Smooth muscle cell (in vitro differentiated cells): ENCODE data around the gene LRCH1. TPM values are rescaled to one million over a fixed set of nuclear protein-coding genes. Genes with fewer than 3 reads are reported as not detected.

Source experiments
- DNase-seq: peaks from one replicate; lab custom pipeline; 2025; ENCODE audit not compliant: unreplicated experiment; lab: John Stamatoyannopoulos, UW
- H2AFZ ChIP-seq: fragments of 200-600 bp; sonication (generic); 2 replicates; pipeline ENCODE4 v1.6.0; 2016; ENCODE audit warnings: antibody characterized with exemption, low read depth, mild to moderate bottlenecking
- H3F3A ChIP-seq: fragments of 200-600 bp; sonication (generic); 2 replicates; pipeline ENCODE4 v1.6.0; 2017; ENCODE audit warnings: antibody characterized with exemption, low read depth
- H3K27ac ChIP-seq: fragments of 200-600 bp; sonication (generic); 2 replicates; pipeline ENCODE4 v1.5.1; 2016; ENCODE audit warnings: low read depth, mild to moderate bottlenecking
- H3K27me3 ChIP-seq: fragments of 200-600 bp; sonication (generic); 2 replicates; pipeline ENCODE4 v1.6.1; 2016; ENCODE audit warnings: low read depth, mild to moderate bottlenecking
- H3K36me3 ChIP-seq: fragments of 200-600 bp; sonication (generic); 2 replicates; pipeline ENCODE4 v1.5.1; 2016; ENCODE audit warnings: low read depth
- H3K4me1 ChIP-seq: fragments of 200-600 bp; sonication (generic); 2 replicates; pipeline ENCODE4 v1.5.1; 2016; ENCODE audit warnings: low read depth
- H3K4me2 ChIP-seq: fragments of 200-600 bp; sonication (generic); 2 replicates; pipeline ENCODE4 v1.6.0; 2016; ENCODE audit warnings: mild to moderate bottlenecking
- H3K4me3 ChIP-seq: fragments of 200-600 bp; sonication (generic); 2 replicates; pipeline ENCODE4 v1.5.1; 2016; ENCODE audit warnings: mild to moderate bottlenecking
- H3K79me2 ChIP-seq: fragments of 200-600 bp; sonication (generic); 2 replicates; pipeline ENCODE4 v1.6.0; 2016; ENCODE audit warnings: low read depth, mild to moderate bottlenecking
- H3K9ac ChIP-seq: fragments of 200-600 bp; sonication (generic); 2 replicates; pipeline ENCODE4 v1.6.0; 2016; ENCODE audit warnings: low read depth
- H3K9me3 ChIP-seq: fragments of 200-600 bp; sonication (generic); replicated peaks from 2 replicates; pipeline ENCODE4 v1.5.1; 2016; ENCODE audit warnings: low read depth
- H4K20me1 ChIP-seq: fragments of 200-600 bp; sonication (generic); 2 replicates; pipeline ENCODE4 v1.6.0; 2016; ENCODE audit warnings: low read depth
- whole genome bisulfite sequencing: methylation state at CpG from one replicate; pipeline ENCODE4 v1.1.7; 2016; ENCODE audit warnings: low lambda C conversion rate; 5-methylcytosine and 5-hydroxymethylcytosine counted together
- polyA plus RNA-seq: library from polyadenylated mRNA; unstranded; fragments of >200 nt; fragmentation: Nextera tagmentation; extraction: Ambion mirVana; gene quantifications from 2 replicates; pipeline ENCODE4 v1.2.1, GENCODE V29; 2016
- total RNA-seq: library from RNA; depleted of rRNA; stranded (reverse); fragments of >200 nt; gene quantifications from 2 replicates; pipeline ENCODE4 v1.2.3, GENCODE V29; 2014
- TF ChIP-seq, protein P1 (sequence below): fragments of 200-600 bp; sonication (generic); IDR thresholded peaks from 2 replicates; pipeline ENCODE4 v1.5.1; 2017; ENCODE audit warnings: borderline replicate concordance, mild to moderate bottlenecking, antibody characterized with exemption; ENCODE audit not compliant: insufficient read depth, poor library complexity, severe bottlenecking

The LRCH1 gene
- total and polyA plus RNA-seq, 2 experiments from 2014 or later, result 9.4 to 27.7 TPM

DNA sequence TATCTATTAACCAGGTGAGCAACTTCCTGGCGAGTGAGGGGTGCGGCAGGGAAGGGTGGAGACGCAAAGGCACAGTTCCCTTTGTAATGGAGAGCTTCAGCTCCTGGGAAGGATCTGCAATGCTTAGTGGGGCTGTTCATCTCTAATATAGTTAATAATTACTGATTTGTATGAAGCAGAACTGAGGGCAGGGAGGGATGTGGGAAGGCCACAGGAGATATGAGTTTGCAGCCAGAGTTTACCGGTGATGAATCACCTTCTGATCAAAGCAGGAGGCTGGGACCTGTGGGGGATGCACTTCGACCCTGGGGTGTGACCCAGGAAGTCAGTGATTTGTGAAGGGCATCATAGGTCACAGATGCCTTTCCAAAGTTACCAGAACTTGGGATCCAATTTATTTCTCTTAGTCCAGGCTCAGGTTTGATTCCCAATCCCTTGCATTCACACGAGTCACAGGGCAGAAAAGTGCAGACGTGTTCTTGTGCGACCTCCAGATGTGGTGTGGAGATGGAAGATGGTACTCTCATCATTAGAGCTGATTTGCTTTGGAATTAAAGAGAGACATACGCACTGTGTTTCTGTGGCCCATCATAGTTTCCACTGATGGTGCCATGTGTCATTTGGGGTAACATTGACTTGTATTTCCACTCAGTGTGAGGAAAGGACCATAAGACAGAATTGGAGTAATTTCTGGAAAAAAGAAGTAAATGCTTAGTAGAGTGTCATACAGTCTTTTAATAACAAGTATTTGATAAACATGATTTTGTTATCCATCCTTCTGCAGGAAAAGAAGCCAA lies 55.0 kb downstream of the LRCH1 start:
- no peaks in the 10 kb centered on the region for H3K27me3 ChIP-seq
- H3K36me3 ChIP-seq, result no peaks in the 10 kb centered on the region
- H3K4me2 ChIP-seq, result peak overlapping the region; percentile 46
- TF ChIP-seq, protein P1, sequence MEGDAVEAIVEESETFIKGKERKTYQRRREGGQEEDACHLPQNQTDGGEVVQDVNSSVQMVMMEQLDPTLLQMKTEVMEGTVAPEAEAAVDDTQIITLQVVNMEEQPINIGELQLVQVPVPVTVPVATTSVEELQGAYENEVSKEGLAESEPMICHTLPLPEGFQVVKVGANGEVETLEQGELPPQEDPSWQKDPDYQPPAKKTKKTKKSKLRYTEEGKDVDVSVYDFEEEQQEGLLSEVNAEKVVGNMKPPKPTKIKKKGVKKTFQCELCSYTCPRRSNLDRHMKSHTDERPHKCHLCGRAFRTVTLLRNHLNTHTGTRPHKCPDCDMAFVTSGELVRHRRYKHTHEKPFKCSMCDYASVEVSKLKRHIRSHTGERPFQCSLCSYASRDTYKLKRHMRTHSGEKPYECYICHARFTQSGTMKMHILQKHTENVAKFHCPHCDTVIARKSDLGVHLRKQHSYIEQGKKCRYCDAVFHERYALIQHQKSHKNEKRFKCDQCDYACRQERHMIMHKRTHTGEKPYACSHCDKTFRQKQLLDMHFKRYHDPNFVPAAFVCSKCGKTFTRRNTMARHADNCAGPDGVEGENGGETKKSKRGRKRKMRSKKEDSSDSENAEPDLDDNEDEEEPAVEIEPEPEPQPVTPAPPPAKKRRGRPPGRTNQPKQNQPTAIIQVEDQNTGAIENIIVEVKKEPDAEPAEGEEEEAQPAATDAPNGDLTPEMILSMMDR, result no peak
- 71% methylated on average over 9 of the region's 9 CpGs for WGBS
- H2AFZ ChIP-seq, result no peak overlapping the region
- H3K79me2 ChIP-seq, result peaks cover 98% of the 10 kb centered on the region
- H3K27ac ChIP-seq, result no peak overlapping the region
- H3F3A ChIP-seq, result no peaks in the 10 kb centered on the region
- H3K9ac ChIP-seq, result no peak overlapping the region
- no peak overlapping the region for H3K4me3 ChIP-seq
- H3K4me1 ChIP-seq, result no peaks in the 10 kb centered on the region
- peaks cover 86% of the 10 kb centered on the region for H4K20me1 ChIP-seq
- H3K9me3 ChIP-seq, result no peaks in the 10 kb centered on the region
- no peak for DNase-seq

DNA sequence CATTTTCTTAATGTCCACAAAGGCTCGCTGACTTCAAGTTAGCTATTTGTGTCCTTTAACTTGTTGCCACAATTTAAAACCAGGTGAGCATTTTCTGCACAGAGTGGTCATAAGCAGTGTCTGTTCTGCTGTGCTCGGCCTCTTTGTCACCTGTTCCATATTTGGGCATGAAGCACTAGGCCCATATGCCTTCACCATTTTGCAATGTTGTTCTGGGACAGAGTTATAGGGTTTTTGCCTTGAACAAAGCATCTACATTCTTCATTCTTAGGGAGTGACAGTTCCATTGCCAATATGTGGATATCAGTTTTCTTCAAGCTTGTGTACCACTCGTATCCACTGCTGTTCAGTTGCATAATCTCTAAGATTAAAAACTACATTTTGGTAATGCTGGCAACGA lies 56.1 kb downstream of the LRCH1 start:
- H3K36me3 ChIP-seq, result no peaks in the 10 kb centered on the region
- no peak overlapping the region for H3K27ac ChIP-seq
- H4K20me1 ChIP-seq, result peaks cover 84% of the 10 kb centered on the region
- no peak overlapping the region for H2AFZ ChIP-seq
- no peak overlapping the region for H3K9ac ChIP-seq
- no peaks in the 10 kb centered on the region for H3K27me3 ChIP-seq
- no peak for DNase-seq
- no peak overlapping the region for H3K4me2 ChIP-seq
- no peaks in the 10 kb centered on the region for H3K9me3 ChIP-seq
- H3K4me1 ChIP-seq, result no peaks in the 10 kb centered on the region
- H3F3A ChIP-seq, result no peaks in the 10 kb centered on the region
- H3K4me3 ChIP-seq, result no peak overlapping the region
- TF ChIP-seq, protein P1, result no peak
- WGBS, result 79% methylated on average over 4 of the region's 4 CpGs
- H3K79me2 ChIP-seq, result peaks cover 98% of the 10 kb centered on the region

DNA sequence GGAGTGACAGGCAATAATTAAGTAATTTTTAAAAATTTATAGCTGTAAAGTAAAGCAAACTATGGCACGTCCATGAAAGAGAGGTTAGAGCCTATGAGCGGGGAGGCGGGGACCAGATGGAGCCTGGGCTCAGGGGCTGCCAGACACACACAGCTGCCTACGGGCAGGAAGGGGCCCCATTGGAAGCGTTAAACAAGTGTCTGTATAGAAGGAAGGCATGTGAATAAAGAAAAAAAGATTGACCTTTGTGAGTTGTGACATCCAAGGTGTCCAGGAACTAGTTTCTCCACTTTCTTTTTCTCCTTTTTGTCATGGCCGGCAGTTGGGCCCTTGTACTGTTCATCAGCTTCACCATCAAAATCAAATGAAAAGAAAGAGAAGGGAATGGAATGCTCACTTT lies 56.8 kb downstream of the LRCH1 start:
- Histone ChIP-seq H3K4me2 (no peak overlapping the region), H2AFZ (no peak overlapping the region), H3K27ac (peak overlapping the region; percentile 30), H3K9me3 (no peaks in the 10 kb centered on the region), H3K9ac (no peak overlapping the region), H3K36me3 (no peaks in the 10 kb centered on the region), H4K20me1 (peaks cover 77% of the 10 kb centered on the region), H3F3A (no peaks in the 10 kb centered on the region), H3K4me3 (no peak overlapping the region), H3K27me3 (no peaks in the 10 kb centered on the region), H3K4me1 (no peaks in the 10 kb centered on the region), H3K79me2 (peaks cover 98% of the 10 kb centered on the region)
- TF ChIP-seq, protein P1, result no peak
- DNase-seq, result no peak
- WGBS, result 72% methylated on average over 6 of the region's 6 CpGs

DNA sequence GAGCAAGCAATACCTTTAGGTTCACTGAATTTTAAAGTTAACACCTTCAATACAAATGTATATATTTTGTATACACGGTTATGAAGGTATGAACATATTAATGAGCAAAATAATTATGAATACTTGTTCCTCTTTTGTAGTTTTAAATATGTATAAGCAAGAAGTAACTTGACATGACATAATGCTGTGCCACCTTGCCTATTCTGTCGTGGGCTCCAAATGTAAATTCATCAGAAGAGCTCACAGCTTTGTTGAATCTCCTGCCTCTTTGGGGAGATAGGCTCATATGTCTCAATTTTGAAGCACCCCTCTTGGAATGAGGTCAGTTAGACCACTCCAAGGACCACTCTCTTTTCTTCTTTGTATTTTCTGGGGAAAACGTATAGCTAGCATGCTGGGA lies 59.3 kb downstream of the LRCH1 start:
- Histone ChIP-seq H3K36me3 (no peaks in the 10 kb centered on the region), H3K9ac (no peak overlapping the region), H3K27me3 (no peaks in the 10 kb centered on the region), H3K9me3 (no peaks in the 10 kb centered on the region), H3K27ac (no peak overlapping the region), H2AFZ (no peak overlapping the region), H3F3A (no peaks in the 10 kb centered on the region), H4K20me1 (peaks cover 57% of the 10 kb centered on the region), H3K4me2 (no peak overlapping the region), H3K4me1 (peaks cover 13% of the 10 kb centered on the region), H3K79me2 (peaks cover 92% of the 10 kb centered on the region), H3K4me3 (no peak overlapping the region)
- no peak for DNase-seq
- 95% methylated on average over 3 of the region's 3 CpGs for WGBS
- TF ChIP-seq, protein P1, result no peak
